PC-3 (cell line): ENCODE results near the gene KDM1A. TPM values are rescaled to one million over a fixed set of nuclear protein-coding genes. Genes with fewer than 3 reads are reported as not detected.

ENCODE experiments used
- ATAC-seq: fragments of 200-7000 bp; cut with Tn5 transposase; 2 replicates; pipeline ENCODE4 v1.9.1; 2020; ENCODE audit warnings: mild to moderate bottlenecking, moderate library complexity
- BruUV-seq: library from RNA; stranded (reverse); fragments of 400-500 nt; replicated peaks from 2 replicates; lab custom pipeline; 2021; lab: Mats Ljungman, UMichigan
- CTCF ChIA-PET: fragments of 300-600 bp; sonication (Branson Sonifier 250); formaldehyde crosslinking; loops from one replicate; lab custom pipeline; 2022; ENCODE audit warnings: antibody characterized with exemption; lab: Charles Lee
- POLR2A ChIA-PET: fragments of 300-600 bp; sonication (Branson Sonifier 250); formaldehyde crosslinking; loops from one replicate; lab custom pipeline; 2022; ENCODE audit warnings: antibody characterized with exemption; ENCODE audit not compliant: unreplicated experiment; lab: Charles Lee
- DNase-seq: peaks from one replicate; pipeline ENCODE4 v3.0.0-alpha.2; 2015
- H2AFZ ChIP-seq: fragments of 300-600 bp; sonication (generic); 2 replicates; pipeline ENCODE4 v1.6.0; 2016; ENCODE audit warnings: antibody characterized with exemption, low read length
- H3F3A ChIP-seq: fragments of 300-600 bp; sonication (generic); one replicate; pipeline ENCODE4 v1.6.0; 2017; ENCODE audit warnings: antibody characterized with exemption, low read length, control low read depth, mild to moderate bottlenecking; ENCODE audit not compliant: unreplicated experiment
- H3K27ac ChIP-seq: fragments of 300-600 bp; sonication (generic); 2 replicates; pipeline ENCODE4 v1.5.1; 2016; ENCODE audit warnings: mild to moderate bottlenecking, low read length
- H3K27me3 ChIP-seq: fragments of 300-600 bp; sonication (generic); 2 replicates; pipeline ENCODE4 v1.6.1; 2016; ENCODE audit warnings: low read length, mixed read lengths
- H3K36me3 ChIP-seq: fragments of 300-600 bp; sonication (generic); 2 replicates; pipeline ENCODE4 v1.6.1; 2016; ENCODE audit warnings: low read depth, mixed run types, low read length, mixed read lengths
- H3K4me1 ChIP-seq: fragments of 300-600 bp; sonication (generic); 2 replicates; pipeline ENCODE4 v1.5.1; 2016; ENCODE audit warnings: low read length; ENCODE audit not compliant: insufficient read depth
- H3K4me2 ChIP-seq: fragments of 300-600 bp; sonication (generic); 2 replicates; pipeline ENCODE4 v1.6.0; 2016; ENCODE audit warnings: low read length
- H3K4me3 ChIP-seq: fragments of 300-600 bp; sonication (generic); 2 replicates; pipeline ENCODE4 v1.5.1; 2016; ENCODE audit warnings: mild to moderate bottlenecking, low read length, mixed read lengths
- H3K79me2 ChIP-seq: fragments of 300-600 bp; sonication (generic); 2 replicates; pipeline ENCODE4 v1.6.1; 2017; ENCODE audit warnings: low read length, mixed read lengths
- H3K9ac ChIP-seq: fragments of 300-600 bp; sonication (generic); 2 replicates; pipeline ENCODE4 v1.6.0; 2016; ENCODE audit warnings: mild to moderate bottlenecking, low read length
- H3K9me2 ChIP-seq: fragments of 300-600 bp; sonication (generic); replicated peaks from 2 replicates; pipeline ENCODE4 v1.6.1; 2016; ENCODE audit warnings: mixed run types, low read length, mixed read lengths
- H3K9me3 ChIP-seq: fragments of 300-600 bp; sonication (generic); 2 replicates; pipeline ENCODE4 v1.6.1; 2016; ENCODE audit warnings: low read length, mixed read lengths
- H4K20me1 ChIP-seq: fragments of 300-600 bp; sonication (generic); 2 replicates; pipeline ENCODE4 v1.6.1; 2016; ENCODE audit warnings: low read length, mixed read lengths
- CTCF ChIP-seq: fragments of 300-600 bp; sonication (generic); conservative IDR thresholded peaks from 2 replicates; pipeline ENCODE4 v1.5.1; 2017; ENCODE audit warnings: antibody characterized with exemption, low read depth, mild to moderate bottlenecking, low read length
- EZH2 ChIP-seq: fragments of 300-600 bp; sonication (generic); IDR thresholded peaks from one replicate; pipeline ENCODE4 v1.6.1; 2017; ENCODE audit warnings: antibody characterized with exemption, mild to moderate bottlenecking, low read length; ENCODE audit not compliant: unreplicated experiment
- EZH2phosphoT487 ChIP-seq: fragments of 300-600 bp; sonication (generic); IDR thresholded peaks from 2 replicates; pipeline ENCODE4 v1.6.1; 2018; ENCODE audit warnings: mild to moderate bottlenecking, antibody characterized with exemption, low read length, borderline replicate concordance
- intact Hi-C: fragments of 100-400 bp; cut with micrococcal nuclease; formaldehyde crosslinking; loops from 2 replicates; pipeline ENCODE4 v1.9.0; 2023
- total RNA-seq: library from RNA; depleted of rRNA; stranded (reverse); fragments of >200 nt; gene quantifications from 2 replicates; pipeline ENCODE4 v1.2.3, GENCODE V29; 2014

Gene KDM1A
- total RNA-seq, 1 experiment from 2014 or later = 186 TPM

- Histone ChIP-seq H3K9ac (no peak overlapping the region), H3K9me2 (no peaks in the 10 kb centered on the region), H3K27ac (no peak overlapping the region), H2AFZ (no peak overlapping the region), H3K79me2 (peaks cover 4% of the 10 kb centered on the region; the same call in 1 of the 2 replicates), H3K9me3 (no peaks in the 10 kb centered on the region), H3K27me3 (no peaks in the 10 kb centered on the region), H3K4me1 (peaks cover 37% of the 10 kb centered on the region), H4K20me1 (peaks cover 4% of the 10 kb centered on the region; the same call in 1 of the 2 replicates), H3K4me3 (no peak overlapping the region), H3K36me3 (peaks cover 71% of the 10 kb centered on the region), H3K4me2 (no peak overlapping the region), H3F3A (no peaks in the 10 kb centered on the region)
- DNase-seq (no peak), ATAC-seq (no peak)
- POLR2A ChIA-PET = interaction anchor here (0.6 kb wide), 2 partner anchors 17 to 22 kb away, joined by 5 to 7 read pairs; no protein-coding TSS in a partner anchor
- TF ChIP-seq CTCF = no peak
- CTCF ChIA-PET = no interaction called here
- no TSS peak for BruUV-seq
- intact Hi-C loops = no loop called here
These were observed 50.4 kb downstream of the KDM1A start for GRCh38 chr1:23069675-23070074.

DNA sequence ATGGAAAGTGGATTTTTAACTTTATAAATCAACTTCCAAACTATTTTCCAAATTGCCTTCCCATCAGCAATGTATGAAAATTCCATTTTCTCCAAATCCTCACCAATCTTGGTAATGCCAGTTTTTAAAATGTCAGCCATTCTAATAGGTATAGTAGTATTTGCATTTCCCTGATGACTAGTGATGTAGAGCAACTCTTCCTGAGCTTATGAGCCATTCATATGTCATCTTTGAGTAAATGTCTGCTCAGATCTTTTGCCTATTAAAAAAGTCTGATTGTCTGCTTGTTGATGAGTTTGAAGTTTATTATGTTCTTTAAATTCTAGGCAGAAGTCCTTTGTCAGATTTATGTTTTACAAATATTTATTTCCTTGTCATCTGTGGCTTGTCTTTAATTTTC, 54.7 kb downstream of the KDM1A start:
- no peaks in the 10 kb centered on the region for H3K9me2 ChIP-seq
- intact Hi-C loops = loop anchor here (1.0 kb wide), 1 partner anchor 98 kb away; no protein-coding TSS in a partner anchor
- H3K9me3 ChIP-seq = no peaks in the 10 kb centered on the region
- no peaks in the 10 kb centered on the region for H3K27me3 ChIP-seq
- 0 out of 2 replicates have a peak overlapping the region, but pooled peaks have one; percentile 15 for H3K4me3 ChIP-seq
- no TSS peak for BruUV-seq
- peaks cover 56% of the 10 kb centered on the region for H3K36me3 ChIP-seq
- DNase-seq = peak; percentile 76
- 0 out of 2 replicates have a peak, but pooled peaks cover 4% of the 10 kb centered on the region for H3K79me2 ChIP-seq
- ChIA-PET POLR2A (interaction anchor here (0.5 kb wide), 1 partner anchor 21 kb away, joined by 4 read pairs; no protein-coding TSS in a partner anchor), CTCF (no interaction called here)
- TF ChIP-seq CTCF (no peak), EZH2 (no peak), EZH2phosphoT487 (no peak)
- no peaks in the 10 kb centered on the region for H4K20me1 ChIP-seq
- no peaks in the 10 kb centered on the region for H3F3A ChIP-seq
- peak overlapping the region; percentile 92 for H3K27ac ChIP-seq
- peak overlapping the region; percentile 58 for H3K9ac ChIP-seq
- ATAC-seq = peak; percentile 86
- H2AFZ ChIP-seq = no peak overlapping the region
- H3K4me1 ChIP-seq = peaks cover 40% of the 10 kb centered on the region
- H3K4me2 ChIP-seq = peak overlapping the region; percentile 65

DNA sequence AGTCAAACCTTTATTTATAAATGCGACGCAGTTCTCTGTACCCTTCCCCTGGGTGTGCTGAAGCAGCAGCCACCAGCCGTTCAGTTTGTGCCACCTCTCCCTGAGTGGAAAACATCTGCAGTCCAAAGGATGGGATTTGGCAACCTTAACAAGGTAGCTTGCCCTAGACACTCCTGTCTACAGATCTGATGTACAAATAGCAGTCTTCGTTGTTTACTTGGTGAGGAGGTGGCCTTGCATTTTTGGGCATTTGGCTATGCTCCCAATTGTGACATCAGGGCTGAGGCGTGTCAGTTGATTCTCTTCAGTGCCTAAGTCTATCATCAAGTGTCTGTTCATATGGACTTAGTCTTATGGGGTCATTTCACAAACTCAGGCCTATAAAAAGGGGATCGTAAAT, 59.8 kb downstream of the KDM1A start:
- Histone ChIP-seq H3K4me2 (no peak overlapping the region), H3K9me2 (no peaks in the 10 kb centered on the region), H3F3A (peaks cover 3% of the 10 kb centered on the region), H3K9ac (no peak overlapping the region), H3K36me3 (peaks cover 71% of the 10 kb centered on the region), H2AFZ (no peak overlapping the region), H4K20me1 (no peaks in the 10 kb centered on the region), H3K9me3 (no peaks in the 10 kb centered on the region), H3K4me3 (no peak overlapping the region), H3K4me1 (peaks cover 8% of the 10 kb centered on the region), H3K27ac (no peak overlapping the region), H3K79me2 (0 out of 2 replicates have a peak, but pooled peaks cover 4% of the 10 kb centered on the region), H3K27me3 (no peaks in the 10 kb centered on the region)
- ATAC-seq = peak; percentile 29
- no peak for TF ChIP-seq EZH2
- no peak for TF ChIP-seq CTCF
- TF ChIP-seq EZH2phosphoT487 = no peak
- ChIA-PET POLR2A (no interaction called here), CTCF (no interaction called here)
- intact Hi-C loops = no loop called here
- BruUV-seq = no TSS peak
- DNase-seq = peak; percentile 16
